NCI-H748 (cell line): Measurements from ENCODE around the gene POLR3E.
"Not testable (repeated sequence)": the region's sequence is repeated elsewhere in the genome, so short reads cannot be mapped to it uniquely, and the experiment has no call there.

Source experiments
- DNase-seq: peaks from one replicate; lab custom pipeline; 2025; ENCODE audit not compliant: unreplicated experiment; lab: John Stamatoyannopoulos, UW

POLR3E gene

GRCh38 chr16:22360963-22361659 lies 63.9 kb downstream of the POLR3E start:
- DNase-seq = no peak

DNA sequence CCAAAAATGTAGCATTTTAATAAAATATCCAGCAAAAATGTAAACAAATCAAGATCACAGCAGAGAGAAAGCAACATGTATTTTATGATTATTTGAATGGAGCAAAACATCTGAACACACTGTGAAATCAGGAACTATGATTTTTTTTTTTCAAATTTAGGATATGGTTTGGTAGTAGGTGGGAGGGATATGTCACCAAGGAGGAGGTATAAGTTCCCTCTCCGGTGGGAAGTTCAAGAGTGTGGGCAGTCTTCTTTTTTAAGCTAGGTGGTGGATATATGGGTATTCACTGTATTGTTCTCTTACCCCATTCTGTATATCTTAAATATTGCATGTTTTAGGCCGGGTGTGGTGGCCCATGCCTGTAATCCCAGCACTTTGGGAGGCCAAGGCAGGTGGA lies 67.0 kb downstream of the POLR3E start:
- DNase-seq = no peak

DNA sequence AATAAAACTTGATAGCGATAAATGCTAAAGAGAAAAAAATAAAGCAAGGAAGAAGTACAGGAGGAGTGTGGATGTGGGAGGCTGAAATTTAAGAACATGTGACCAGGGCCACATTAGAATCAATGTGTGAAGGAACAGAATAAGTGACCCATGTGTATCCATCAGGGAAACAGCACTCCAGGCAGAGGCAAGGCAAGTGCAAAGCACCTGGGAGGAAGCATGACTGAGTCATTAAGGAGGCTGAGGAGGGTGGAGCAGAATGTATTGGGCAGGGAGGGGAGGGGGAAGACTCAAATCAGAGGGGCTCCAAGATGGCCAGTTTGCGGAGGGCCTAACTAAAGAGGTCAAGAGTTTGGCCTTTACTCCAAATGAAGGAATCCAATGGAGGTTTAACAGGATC lies 69.2 kb downstream of the POLR3E start:
- no peak for DNase-seq

DNA sequence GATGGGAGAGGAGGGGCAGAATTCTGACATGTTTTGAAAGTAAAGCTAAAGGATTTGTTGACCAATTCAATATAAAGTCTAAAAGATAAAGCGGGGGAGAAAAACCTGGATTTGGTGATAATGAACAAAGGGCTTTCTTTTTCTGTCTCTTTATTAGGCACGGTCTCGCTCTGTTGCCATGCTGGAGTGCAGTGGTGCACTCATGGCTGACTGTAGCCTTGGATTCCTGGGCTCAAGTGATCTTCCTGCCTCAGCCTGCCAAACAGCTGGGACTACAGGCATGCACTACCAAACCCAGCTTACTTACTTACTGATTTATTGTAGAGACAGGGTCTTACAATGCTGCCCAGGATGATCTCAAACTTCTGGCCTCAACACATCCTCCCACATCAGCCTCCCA lies 69.7 kb downstream of the POLR3E start:
- no peak for DNase-seq

DNA sequence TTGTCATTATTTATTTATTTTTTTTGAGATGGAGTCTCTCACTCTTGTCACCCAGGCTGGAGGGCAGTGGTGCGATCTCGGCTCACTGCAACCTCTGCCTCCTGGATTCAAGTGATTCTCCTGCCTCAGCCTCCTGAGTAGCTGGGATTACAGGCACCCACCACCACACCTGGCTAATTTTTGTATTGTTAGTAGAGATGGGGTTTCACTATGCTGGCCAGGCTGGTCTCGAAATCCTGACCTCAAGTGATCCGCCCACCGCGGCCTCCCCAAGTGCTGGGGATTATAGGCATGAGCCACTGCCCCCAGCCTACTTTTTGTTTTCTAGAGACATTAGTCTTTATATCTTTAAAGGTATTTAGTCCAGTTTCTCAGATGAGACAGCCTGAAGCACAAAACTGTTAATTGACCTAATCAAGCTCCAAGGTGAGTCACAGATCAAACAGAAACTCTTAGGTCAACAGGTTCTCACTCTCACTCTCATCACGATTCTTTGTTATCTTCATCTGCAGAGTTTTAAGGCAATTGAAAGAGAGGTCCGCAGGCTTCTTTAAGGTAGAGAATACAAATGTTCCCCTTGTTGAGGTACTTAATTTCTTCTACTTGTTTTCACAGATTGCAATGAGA lies 71.1 kb downstream of the POLR3E start:
- DNase-seq = not testable (repeated sequence)

DNA sequence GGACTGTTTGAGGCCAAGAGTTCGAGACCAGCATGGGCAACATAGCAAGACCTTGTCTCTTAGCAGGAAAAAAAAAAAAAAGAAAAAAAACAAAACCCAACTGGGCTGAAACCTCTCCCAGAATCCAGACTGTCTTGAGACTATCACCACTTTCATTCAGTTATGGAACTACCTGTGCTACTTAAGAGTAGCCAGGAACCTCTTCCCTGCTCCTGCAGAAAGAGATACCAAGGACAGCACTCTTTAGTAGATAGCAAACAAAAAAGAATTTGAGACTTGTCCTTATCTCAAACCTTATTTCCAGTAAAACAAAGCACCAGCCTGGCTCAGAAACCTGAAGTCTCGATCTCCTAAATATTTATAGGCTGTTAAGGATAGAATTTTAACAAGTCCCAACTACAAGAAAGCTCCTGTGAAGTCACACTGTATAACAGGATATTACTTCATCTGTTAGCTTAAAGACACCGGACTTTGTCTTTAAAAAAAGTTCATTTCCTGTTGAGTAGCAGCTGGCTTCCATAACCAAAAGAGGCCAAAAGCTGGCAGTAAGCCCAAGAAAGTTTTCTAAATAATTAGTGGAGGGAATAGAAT lies 72.1 kb downstream of the POLR3E start:
- no peak for DNase-seq

DNA sequence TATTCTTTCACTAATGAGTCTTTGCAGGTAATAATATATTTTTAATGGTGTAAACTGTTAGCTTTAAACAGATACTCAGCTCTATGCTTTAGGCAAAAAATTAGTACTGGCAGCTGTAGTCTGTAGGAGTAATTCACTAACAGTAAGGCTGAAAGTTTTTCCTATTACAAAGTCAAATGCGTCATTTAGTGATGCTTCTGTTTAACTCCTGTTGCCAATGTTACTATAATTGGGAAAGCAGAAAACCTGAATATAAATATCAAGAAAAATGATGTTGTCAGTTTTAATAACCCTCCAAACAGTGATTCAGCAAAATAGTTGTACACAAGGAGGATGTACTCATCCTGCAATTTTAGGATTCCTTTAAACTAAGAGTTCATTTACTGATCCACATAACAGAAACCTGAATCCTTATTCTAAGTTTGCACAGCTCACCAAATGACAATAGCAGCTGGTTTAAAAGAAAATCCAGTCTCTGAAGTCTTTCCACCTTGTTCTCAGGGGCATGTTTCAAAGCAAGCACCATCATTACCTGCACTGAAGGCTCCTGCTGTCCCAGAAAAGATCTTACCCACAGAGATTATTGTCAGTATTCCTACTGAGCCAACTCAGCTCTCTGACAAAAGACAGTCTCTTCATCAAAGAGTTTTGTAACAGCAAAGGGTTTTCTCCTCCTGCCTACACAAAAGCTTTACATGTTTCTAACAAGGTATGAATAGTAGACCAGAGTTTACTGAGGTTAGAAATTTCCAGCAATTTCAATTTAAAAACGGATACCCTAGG lies 73.0 kb downstream of the POLR3E start:
- DNase-seq = no peak

- DNase-seq = no peak
These were observed 75.9 kb downstream of the POLR3E start for GRCh38 chr16:22372882-22373661.

- peak; percentile 41 for DNase-seq
These were observed 76.6 kb downstream of the POLR3E start for GRCh38 chr16:22373662-22374310.

GRCh38 chr16:22374311-22375116 lies 77.3 kb downstream of the POLR3E start, which contains the start of gene CDR2:
CDR2 (minus strand) TSS chr16:22374619; CDS start chr16:22374309, 310 bp downstream.
- DNase-seq = peak; percentile 95

DNA sequence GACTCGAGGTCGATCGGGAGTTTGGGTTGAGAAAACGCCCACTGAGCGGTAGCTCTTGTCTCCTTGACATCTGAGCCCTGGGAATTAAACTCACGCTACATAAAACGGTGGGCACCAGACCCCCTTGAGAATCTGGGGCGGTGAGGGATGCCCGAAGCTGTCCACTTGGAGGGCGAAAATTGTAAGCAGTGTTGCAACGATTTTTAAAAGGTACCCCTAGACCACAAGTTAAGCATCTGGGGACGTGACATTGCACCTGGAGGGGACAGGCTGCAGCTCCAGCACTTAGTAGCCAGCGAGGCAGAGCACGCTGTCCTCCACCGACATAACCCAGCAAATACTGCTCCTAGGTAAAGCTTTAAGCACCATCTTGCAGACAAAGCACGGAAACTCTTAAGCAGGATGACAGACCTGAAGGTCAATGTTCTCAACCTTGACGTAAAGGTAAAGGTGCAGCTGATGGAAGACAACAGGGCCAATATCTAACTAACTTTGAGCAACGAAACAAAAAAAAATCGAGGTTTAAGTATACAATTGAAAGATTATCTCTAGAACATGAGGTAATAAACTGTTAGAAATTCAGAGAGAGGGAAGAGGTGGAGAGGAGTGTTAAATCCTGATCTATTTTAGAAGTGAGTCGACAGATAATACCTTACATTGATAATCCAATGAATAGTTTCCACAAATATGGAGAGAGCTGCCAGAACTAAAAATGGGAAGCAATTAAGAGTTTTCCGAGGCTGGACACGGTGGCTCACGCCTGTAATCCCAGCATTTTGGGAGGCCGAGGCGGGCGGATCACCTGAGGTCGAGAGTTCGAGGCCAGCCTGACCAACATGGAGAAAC lies 78.1 kb downstream of the POLR3E start:
- DNase-seq = peak; percentile 33

- DNase-seq = no peak
These were observed 78.9 kb downstream of the POLR3E start for GRCh38 chr16:22375963-22376640.

- DNase-seq = no peak
These were observed 82.4 kb downstream of the POLR3E start for GRCh38 chr16:22379656-22380055.

DNA sequence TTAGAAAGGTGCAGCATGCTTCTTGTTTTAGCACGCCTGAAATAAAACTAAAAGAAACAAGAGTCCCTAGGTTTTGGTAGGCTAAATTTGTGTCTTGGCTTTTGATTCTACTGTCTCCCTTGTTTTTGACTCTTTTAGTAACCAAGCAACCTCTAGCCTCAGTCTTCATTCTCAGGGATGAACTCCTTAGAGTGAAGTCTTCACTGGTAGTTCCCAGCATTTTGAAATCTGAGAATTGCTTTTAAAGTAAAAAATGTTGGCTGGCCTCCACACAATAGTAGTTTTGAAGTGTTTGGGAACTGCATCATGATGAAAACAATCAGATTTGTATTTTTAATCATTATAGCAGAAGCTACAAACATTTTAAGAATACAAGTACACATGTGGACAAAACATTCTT lies 83.3 kb downstream of the POLR3E start:
- DNase-seq = no peak

- no peak for DNase-seq
These were observed 84.2 kb downstream of the POLR3E start for GRCh38 chr16:22381392-22381791.

DNA sequence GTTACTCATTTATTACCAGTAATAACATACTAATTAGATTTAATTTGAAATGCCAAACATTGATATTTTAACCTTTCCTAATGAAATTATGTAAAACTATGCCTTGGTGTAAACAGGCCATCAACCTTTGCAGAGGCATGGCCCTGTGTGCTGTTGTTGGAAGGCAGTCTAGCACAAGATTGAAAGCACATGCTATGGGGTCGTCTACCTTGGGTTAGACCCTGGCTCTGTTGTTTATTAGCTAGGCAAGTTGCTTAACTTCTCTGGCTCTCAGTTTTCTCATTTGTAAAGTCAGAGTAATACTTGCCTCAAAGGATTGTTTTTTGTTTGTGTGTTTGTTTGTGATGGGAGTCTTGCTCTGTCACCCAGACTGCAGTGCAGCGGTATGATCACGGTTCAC lies 86.6 kb downstream of the POLR3E start:
- no peak for DNase-seq
